HG02885 (cell line): ENCODE measurements around the gene POU4F2.
"Not testable (repeated sequence)": the region's sequence is repeated elsewhere in the genome, so short reads cannot be mapped to it uniquely, and the experiment has no call there.

Experiments used
- ATAC-seq: cut with Tn5 transposase; IDR thresholded peaks from one replicate; pipeline ENCODE4 v1.9.1; 2021; ENCODE audit warnings: mild to moderate bottlenecking; ENCODE audit not compliant: unreplicated experiment, poor library complexity

Gene POU4F2

GRCh38 chr4:146650034-146650433 lies 11.3 kb downstream of the POU4F2 start:
- ATAC-seq: no peak

- ATAC-seq: no peak
Measured at GRCh38 chr4:146654687-146655520, 16.2 kb downstream of the POU4F2 start.

- no peak for ATAC-seq
Measured at GRCh38 chr4:146655521-146655856, 16.8 kb downstream of the POU4F2 start.

DNA sequence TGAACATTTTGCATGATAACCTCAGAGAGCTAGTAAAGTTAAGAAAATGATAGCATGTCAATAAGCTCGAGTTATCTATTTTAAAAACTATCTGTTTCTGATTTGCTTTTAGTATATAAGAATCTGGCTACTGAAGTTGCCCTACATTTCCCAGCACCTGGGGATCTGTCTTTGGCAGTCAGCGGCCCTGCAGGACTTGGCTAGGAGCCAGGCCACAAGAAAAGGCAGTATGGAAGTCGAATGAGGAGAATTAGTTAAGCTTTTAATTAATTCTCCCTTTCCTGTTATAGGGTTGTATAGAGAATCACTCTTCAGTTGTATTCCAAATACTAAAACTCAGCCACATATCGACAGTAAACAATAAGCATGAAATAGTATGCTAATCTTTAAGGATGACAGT lies 22.7 kb downstream of the POU4F2 start:
- ATAC-seq: no peak

DNA sequence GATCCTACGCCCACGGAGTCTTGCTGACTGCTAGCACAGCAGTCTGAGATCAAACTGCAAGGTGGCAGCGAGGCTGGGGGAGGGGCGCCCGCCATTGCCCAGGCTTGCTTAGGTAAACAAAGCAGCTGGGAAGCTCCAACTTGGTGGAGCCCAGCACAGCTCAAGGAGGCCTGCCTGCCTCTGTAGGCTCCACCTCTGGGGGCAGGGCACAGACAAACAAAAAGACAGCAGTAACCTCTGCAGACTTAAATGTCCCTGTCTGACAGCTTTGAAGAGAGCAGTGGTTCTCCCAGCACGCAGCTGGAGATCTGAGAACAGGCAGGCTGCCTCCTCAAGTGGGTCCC lies 25.2 kb downstream of the POU4F2 start:
- not testable (repeated sequence) for ATAC-seq

DNA sequence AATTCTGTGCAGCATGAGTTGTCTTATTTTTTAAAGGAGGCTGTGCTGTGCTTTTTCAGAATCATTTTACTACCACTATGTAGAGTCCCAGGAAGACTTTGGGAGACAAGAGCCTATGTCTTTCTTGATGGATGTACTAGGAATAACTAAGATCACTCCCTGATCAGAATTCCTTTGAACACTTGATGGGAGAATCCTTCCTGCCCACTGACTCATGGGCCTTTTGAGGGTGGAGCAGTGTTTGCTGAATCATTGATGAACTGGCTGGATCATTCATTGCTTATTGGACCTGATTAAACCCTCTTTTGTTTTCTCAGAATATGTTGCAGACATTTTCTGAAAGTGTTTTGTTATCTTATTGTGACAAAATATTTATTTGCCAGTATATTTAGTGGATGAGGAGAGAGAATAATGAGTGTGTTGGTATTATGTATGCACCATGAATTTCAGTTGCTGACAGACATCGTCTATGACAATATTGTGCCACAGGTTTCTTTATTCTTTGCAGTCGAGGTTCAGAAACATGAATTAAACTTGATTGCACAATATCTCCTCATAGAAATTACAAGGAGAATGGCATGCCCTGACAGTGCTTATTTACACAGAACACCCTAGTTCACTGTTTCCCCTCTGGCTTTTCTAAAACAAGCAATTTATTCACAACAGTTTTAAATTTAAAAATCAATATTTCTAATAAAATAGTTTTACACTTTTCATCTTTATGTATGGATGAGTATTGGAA lies 36.3 kb downstream of the POU4F2 start:
- ATAC-seq: no peak
